Prostate gland (tissue), 2 donors: ENCODE data around the gene CSRNP2. TPM values are rescaled to one million over a fixed set of nuclear protein-coding genes. Genes with fewer than 3 reads are reported as not detected.
A peak's percentile ranks its signal among the peaks of the same experiment; 100 is the strongest.

Source experiments
- DNase-seq: peaks from one replicate; pipeline ENCODE4 v3.0.0-alpha.2; 2019; ENCODE audit warnings: low spot score
- H3K27ac ChIP-seq, 2 donors: fragments of 200-600 bp; sonication (generic); 2 replicates each; pipeline ENCODE4 v1.5.1; 2017 to 2019
- H3K27me3 ChIP-seq: fragments of 200-600 bp; sonication (generic); replicated peaks from 2 replicates; pipeline ENCODE4 v1.5.1; 2019; ENCODE audit not compliant: insufficient read depth
- H3K36me3 ChIP-seq, 2 donors: fragments of 200-600 bp; sonication (generic); 1 replicate in 1 of 2; 2 replicates in 1 of 2; pipeline versions ENCODE4 v1.5.1 to v1.8.1; 2017 to 2019
- H3K4me1 ChIP-seq: fragments of 200-600 bp; sonication (generic); replicated peaks from 2 replicates; pipeline ENCODE4 v1.5.1; 2019
- H3K4me3 ChIP-seq, 2 donors: fragments of 200-600 bp; sonication (generic); 2 replicates each; pipeline ENCODE4 v1.5.1; 2017 to 2019
- H3K9me3 ChIP-seq: fragments of 200-600 bp; sonication (generic); 2 replicates; pipeline ENCODE4 v1.5.1; 2017
- CTCF ChIP-seq, 4 experiments: fragments of 200-600 bp in 2 of 4; fragments of 450-650 bp in 2 of 4; sonication (generic) in 2 of 4; IDR thresholded peaks; 1 replicate in 3 of 4; 2 replicates in 1 of 4; pipeline ENCODE4 v1.5.1; 2016 to 2019; ENCODE audit warnings: antibody characterized with exemption in 4 of 4, mild to moderate bottlenecking in 2 of 4, moderate library complexity in 2 of 4
- POLR2A ChIP-seq: fragments of 450-650 bp; IDR thresholded peaks from one replicate; pipeline ENCODE4 v1.6.1; 2016; ENCODE audit warnings: antibody characterized with exemption, mild to moderate bottlenecking
- POLR2AphosphoS5 ChIP-seq: sonication (generic); formaldehyde crosslinking; IDR thresholded peaks from one replicate; pipeline ENCODE4 v1.6.1; 2017; ENCODE audit warnings: antibody characterized with exemption
- WGBS: methylation state at CpG from one replicate; pipeline ENCODE4 v1.1.5; 2018; 5-methylcytosine and 5-hydroxymethylcytosine counted together
- intact Hi-C: fragments of 100-400 bp; cut with DNase I; formaldehyde crosslinking; loops from one replicate; pipeline ENCODE4 v1.14.2; 2022
- total RNA-seq, 2 donors: library from RNA; depleted of rRNA; stranded (reverse); fragments of >200 nt; gene quantifications; one replicate each; pipeline ENCODE4 v1.1.0, GENCODE V29; 2016

CSRNP2 gene
- total RNA-seq, 2 donors from 2014 or later, result 27.3 to 46.1 TPM

- TF ChIP-seq POLR2A, result no peak
- no peak for TF ChIP-seq CTCF (IDR thresholded peaks at IDR 0.05)
- no peak for TF ChIP-seq POLR2AphosphoS5
- Histone ChIP-seq H3K27me3 (no peaks in the 10 kb centered on the region), H3K9me3 (no peaks in the 10 kb centered on the region), H3K4me3 (no peak overlapping the region), H3K36me3 (no peaks in the 10 kb centered on the region), H3K27ac (no peak overlapping the region), H3K4me1 (no peaks in the 10 kb centered on the region)
- intact Hi-C loops, result no loop called here
- DNase-seq, result no peak
- 95% methylated on average over 3 of the region's 3 CpGs for WGBS
These were observed 4.4 kb upstream of the CSRNP2 start for GRCh38 chr12:51087818-51088217.

- H3K4me1 ChIP-seq, result no peaks in the 10 kb centered on the region
- no peaks in the 10 kb centered on the region for H3K36me3 ChIP-seq
- no peak overlapping the region for H3K4me3 ChIP-seq
- TF ChIP-seq POLR2A (no peak), CTCF (IDR thresholded peaks at IDR 0.05) (no peak), POLR2AphosphoS5 (no peak)
- no peaks in the 10 kb centered on the region for H3K27me3 ChIP-seq
- 89% methylated on average over 10 of the region's 10 CpGs for WGBS
- H3K9me3 ChIP-seq, result no peaks in the 10 kb centered on the region
- H3K27ac ChIP-seq, result no peak overlapping the region
- no peak for DNase-seq
- intact Hi-C loops, result no loop called here
These were observed 3.5 kb upstream of the CSRNP2 start for GRCh38 chr12:51086933-51087332.

- Histone ChIP-seq H3K36me3 (no peaks in the 10 kb centered on the region), H3K4me3 (no peak overlapping the region), H3K4me1 (no peaks in the 10 kb centered on the region), H3K27me3 (no peaks in the 10 kb centered on the region), H3K9me3 (no peaks in the 10 kb centered on the region), H3K27ac (no peak overlapping the region)
- intact Hi-C loops, result no loop called here
- 63% methylated on average over 3 of the region's 3 CpGs for WGBS
- DNase-seq, result no peak
- TF ChIP-seq CTCF (IDR thresholded peaks at IDR 0.05) (no peak), POLR2AphosphoS5 (no peak), POLR2A (no peak)
These were observed 2.4 kb upstream of the CSRNP2 start for GRCh38 chr12:51085757-51086156.

- intact Hi-C loops, result loop anchor here (2.0 to 5.0 kb wide), 3 partner anchors 35 to 258 kb away; partner anchors contain the start of genes LETMD1 and POU6F1
- Histone ChIP-seq H3K4me3 (peak overlapping the region; percentile 87 to 94), H3K36me3 (no peaks in the 10 kb centered on the region), H3K27me3 (no peaks in the 10 kb centered on the region), H3K4me1 (no peaks in the 10 kb centered on the region), H3K27ac (peak overlapping the region; percentile 84 to 90), H3K9me3 (no peaks in the 10 kb centered on the region)
- whole genome bisulfite sequencing, result 0% methylated on average over 18 of the region's 18 CpGs
- DNase-seq, result peak; percentile 7
- TF ChIP-seq CTCF (IDR thresholded peaks at IDR 0.05), result no peak
- TF ChIP-seq POLR2A, result no peak
- peak; percentile 5 for TF ChIP-seq POLR2AphosphoS5
These were observed 753 bp downstream of the CSRNP2 start for GRCh38 chr12:51082561-51083125.

GRCh38 chr12:51081421-51081820 is 2.0 kb downstream of the CSRNP2 start:
- Histone ChIP-seq H3K36me3 (no peaks in the 10 kb centered on the region), H3K27ac (no peak overlapping the region), H3K27me3 (no peaks in the 10 kb centered on the region), H3K4me1 (no peaks in the 10 kb centered on the region), H3K9me3 (no peaks in the 10 kb centered on the region), H3K4me3 (no peak overlapping the region)
- DNase-seq, result no peak
- WGBS, result 74% methylated on average over 1 of the region's 1 CpG
- TF ChIP-seq POLR2A (no peak), POLR2AphosphoS5 (no peak), CTCF (IDR thresholded peaks at IDR 0.05) (no peak)
- intact Hi-C loops, result loop anchor here (5.0 kb wide), 2 partner anchors 34 to 136 kb away; partner anchors contain the start of genes LETMD1 and POU6F1
